GM19463 (cell line): ENCODE data around the gene SUN1.
"Not testable (repeated sequence)": the region's sequence is repeated elsewhere in the genome, so short reads cannot be mapped to it uniquely, and the experiment has no call there.

ENCODE experiments used
- ATAC-seq: cut with Tn5 transposase; IDR thresholded peaks from one replicate; pipeline ENCODE4 v1.9.1; 2021; ENCODE audit warnings: mild to moderate bottlenecking, moderate library complexity; ENCODE audit not compliant: unreplicated experiment

SUN1 gene, protein sequence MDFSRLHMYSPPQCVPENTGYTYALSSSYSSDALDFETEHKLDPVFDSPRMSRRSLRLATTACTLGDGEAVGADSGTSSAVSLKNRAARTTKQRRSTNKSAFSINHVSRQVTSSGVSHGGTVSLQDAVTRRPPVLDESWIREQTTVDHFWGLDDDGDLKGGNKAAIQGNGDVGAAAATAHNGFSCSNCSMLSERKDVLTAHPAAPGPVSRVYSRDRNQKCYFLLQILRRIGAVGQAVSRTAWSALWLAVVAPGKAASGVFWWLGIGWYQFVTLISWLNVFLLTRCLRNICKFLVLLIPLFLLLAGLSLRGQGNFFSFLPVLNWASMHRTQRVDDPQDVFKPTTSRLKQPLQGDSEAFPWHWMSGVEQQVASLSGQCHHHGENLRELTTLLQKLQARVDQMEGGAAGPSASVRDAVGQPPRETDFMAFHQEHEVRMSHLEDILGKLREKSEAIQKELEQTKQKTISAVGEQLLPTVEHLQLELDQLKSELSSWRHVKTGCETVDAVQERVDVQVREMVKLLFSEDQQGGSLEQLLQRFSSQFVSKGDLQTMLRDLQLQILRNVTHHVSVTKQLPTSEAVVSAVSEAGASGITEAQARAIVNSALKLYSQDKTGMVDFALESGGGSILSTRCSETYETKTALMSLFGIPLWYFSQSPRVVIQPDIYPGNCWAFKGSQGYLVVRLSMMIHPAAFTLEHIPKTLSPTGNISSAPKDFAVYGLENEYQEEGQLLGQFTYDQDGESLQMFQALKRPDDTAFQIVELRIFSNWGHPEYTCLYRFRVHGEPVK

DNA sequence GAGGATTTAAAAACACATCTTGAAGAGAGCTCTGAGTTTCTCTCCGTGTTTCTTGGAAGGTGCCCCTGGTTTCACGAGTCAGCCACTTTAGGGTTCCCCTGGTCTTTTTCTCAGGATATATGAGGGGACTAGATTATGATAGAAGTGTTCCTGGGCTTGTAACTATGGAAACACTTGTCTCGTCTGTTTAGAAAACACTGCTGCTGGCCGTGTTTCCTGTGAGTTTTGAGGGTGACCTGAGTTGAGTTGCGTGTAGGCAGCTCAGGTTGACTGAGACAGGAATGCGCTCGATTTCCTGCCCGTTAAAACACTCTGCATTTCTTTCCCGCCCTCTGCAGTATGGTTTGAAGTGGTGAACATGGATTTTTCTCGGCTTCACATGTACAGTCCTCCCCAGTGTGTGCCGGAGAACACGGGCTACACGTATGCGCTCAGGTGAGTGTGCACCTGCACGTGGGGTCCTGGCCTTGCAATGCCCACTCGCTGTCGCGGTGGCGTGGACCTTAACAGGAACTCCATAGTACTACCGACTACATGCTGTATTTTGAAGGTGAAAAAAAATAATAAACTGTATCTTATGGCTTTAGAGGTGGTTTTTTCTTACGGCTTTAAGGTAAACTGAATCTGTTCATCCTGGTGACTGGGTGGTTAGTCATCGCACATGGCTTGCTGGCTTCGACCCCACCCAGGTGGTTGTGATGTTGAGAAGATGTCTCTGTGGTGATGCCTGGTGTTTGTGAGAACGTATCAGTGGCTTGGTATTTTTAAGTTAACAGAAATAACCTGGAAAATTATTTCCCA is at the start of gene SUN1:
Gene SUN1, plus strand, starts transcription at position 310 of the 801 bp plus-strand sequence. Its CDS starts 49 bp downstream, at position 359.
- peak; percentile 38 for ATAC-seq

DNA sequence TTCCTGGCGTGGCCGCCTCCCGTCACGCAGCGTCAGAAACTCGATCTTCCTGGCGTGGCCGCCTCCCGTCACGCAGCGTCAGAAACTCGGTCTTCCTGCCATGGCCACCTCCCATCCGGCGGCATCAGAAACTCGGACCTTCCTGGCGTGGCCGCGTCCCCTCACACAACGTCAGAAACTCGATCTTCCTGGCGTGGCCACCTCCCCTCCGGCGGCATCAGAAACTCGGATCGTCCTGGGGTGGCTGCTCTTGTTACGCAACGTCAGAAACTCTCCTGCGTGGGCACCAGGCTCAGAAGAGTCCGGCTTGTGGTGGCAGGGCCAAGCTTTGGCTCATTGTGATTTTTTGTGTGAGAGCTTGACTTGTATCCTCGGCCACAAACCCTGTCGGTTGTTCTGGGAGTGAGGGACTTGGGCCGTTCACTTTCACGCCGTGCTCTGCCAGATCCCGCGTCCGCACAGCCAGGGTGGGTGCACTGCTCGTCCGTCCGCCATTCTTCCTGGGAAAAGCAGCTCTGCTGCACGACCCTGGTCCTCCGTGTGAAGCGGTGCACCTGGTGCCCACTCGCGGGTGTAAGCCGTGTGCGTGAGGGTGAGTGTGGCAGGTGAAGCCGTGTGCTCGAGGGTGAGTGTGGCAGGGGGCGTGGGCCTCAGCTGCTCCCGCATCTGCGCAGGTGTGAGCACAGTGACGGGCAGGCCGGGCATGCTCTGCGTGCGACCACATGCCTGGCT is 49.4 kb upstream of the SUN1 start:
- ATAC-seq, result no peak

DNA sequence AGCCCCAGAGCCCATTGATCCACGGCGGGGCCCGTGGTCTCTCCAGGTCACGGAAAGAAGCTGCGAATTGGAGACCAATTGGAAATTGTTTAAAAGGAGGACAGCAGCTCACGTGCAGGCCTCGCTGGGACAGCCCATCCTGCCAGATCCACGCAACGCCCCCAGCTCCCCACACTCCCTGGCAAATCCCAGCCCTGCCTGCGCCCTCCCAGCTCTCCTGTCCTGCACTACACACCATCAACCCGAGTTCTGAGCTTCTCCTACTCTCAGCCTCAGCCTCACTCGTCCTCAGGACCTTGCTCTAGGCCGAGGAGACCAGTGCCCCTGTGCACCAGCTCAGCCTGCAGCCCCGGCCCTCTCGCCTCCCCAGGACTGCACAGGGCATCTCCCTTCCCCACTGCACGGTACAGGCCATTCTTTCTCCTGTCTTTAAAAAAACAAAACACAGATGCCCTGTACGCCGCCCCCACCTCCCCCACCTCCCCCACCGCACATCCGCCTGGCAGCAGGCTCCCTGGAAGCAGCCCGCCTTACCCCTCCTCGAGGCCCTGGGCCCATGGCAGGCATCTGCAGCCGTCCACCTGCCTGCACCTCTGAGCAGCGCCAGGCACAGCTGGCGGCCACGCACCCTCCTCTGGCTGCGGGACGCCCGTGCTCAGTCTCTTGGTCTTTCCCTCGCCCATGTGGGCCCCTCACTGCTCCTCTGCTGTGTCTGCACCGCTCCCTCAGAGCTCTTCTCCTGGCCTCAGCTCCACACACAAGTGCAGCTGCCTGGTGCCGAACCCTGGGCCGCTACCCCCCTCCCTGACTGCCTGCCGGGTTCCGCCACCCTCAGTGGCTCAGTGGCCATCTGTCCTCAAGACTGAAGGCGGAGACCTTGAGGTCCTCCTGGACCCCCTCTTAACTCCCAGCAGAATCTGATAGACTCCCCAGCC is 48.5 kb upstream of the SUN1 start:
- ATAC-seq, result no peak

DNA sequence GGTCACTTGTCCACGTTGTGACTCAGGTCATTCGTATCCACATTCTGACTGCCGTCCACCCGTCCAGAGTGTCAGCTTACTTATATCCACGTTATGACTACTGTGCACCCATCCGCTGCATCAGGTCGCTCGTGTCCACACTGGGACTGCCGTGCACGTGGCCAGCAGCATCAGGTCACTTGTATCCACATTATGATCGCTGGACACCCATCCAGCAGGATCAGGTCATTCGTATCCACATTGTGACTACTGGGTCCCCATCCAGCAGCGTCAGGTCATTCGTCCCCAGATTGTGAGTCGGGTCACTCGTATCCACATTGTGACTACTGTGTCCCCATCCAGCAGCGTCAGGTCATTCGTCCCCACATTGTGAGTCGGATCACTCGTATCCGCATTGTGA is 47.3 kb upstream of the SUN1 start:
- ATAC-seq, result no peak

DNA sequence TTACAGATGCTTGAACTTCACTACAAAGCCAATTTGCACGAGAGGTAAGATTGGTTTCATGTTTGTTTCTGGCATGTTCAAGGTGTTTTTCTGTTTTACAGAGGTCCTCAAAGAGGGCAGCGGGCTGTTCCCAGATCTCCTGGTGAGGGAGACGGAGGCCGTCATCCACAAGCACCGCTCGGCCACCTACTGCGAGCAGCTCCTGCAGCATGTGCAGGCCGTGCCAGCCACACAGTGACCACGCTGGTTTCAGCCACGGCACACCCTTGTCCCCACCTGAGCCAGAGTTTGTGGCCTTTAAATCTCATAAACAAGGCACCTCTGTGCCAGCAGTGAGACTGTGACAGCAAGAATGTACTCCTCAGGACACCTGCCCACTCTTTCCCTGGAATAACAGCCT is 46.9 kb upstream of the SUN1 start:
- ATAC-seq, result no peak

DNA sequence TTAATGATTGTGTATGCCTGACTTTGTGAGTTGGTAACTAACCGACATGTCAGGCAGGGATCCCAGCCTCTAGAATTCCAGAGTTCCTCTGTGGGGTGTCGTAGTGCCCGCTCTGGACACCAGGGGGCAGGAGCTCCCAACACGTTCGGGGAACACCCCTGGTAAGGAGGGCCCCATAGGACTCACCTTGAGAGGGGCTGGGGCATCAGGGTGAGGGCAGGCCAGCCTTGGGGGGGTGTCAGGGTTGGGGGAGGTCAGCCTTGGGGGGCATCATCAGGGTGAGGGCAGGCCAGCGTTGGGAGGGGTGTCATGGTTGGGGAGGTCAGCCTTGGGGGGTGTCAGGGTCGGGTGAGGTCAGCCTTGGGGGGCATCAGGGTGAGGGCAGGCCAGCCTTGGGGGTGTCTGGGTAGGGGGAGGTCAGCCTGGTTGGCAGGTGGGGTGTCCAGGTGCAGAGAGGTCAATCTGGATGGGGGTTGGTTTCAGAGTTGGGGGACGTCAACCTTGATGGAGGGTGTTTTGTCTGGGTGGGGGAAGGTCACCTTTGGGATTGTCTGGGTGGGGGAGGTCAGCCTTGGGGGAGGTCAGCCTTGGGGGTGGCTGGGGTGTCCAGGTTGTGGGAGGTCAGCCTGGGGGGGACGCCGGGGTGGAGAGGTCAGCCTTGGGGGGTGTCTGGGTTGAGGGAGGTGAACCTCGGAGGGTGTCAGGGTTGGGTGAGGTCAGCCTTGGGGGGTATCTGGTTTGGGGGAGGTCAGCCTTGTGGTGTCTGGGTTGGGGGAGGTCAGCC is 45.6 kb upstream of the SUN1 start:
- no peak for ATAC-seq

DNA sequence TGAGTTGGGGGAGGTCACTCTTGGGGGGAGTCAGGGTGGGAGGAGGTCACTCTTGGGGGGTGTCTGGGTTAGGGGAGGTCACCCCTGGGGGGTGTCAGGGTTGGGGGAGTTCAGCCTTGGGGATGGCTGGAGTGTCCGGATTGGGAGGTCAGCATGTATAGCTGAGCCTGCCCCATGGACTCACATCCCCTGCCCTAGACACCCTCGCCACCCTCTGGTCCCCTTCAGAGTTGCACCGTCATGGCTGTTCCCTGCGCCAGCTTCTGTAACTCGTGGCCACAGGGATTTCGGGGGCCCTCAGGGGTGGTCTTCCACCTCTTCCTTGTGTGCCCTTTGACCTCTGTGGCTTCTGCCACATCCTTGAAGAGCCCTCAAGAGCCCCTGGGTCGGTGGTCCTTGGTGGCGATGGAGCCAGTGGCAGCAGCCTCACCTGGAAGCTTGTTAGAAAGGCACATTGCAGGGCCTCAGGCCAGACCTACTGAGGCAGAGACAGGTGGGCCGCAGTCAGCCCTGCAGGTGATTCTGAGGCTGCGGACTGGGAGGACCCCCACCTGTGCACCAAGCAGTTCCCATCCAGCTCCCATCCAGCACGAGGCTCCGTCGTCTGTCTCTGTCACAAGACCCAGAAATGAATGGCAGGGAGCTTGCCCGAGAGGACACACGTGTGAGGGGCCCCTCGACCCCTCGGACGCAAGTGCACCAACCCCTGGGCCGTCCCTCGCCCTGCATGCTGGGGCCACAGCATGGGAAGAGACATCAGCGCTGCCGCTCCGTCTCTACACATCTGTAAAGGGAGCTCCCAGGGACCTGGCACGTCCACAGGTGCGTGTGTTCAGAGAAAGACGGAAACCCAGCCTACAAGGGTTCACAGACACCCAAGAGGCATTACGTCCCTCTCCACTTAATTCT is 44.7 kb upstream of the SUN1 start:
- ATAC-seq, result no peak

DNA sequence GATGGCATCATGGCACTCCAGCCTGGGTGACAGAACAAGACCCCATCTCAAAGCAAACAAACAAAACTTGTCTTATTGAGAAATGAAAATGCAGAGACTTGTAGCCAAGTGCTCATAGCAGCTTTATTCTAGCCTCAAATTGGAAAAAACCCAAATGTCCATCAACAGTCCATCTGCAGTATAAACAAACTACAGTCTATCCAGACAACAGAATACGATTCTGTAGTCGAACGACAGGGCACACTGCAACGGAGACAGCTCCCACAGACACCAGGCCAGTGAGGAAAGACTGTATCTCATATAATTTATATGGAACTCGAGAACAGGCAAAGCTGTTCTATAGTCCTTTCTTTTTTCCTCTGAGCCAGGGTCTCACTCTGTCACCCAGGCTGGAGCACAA is 40.8 kb upstream of the SUN1 start:
- ATAC-seq, result no peak

DNA sequence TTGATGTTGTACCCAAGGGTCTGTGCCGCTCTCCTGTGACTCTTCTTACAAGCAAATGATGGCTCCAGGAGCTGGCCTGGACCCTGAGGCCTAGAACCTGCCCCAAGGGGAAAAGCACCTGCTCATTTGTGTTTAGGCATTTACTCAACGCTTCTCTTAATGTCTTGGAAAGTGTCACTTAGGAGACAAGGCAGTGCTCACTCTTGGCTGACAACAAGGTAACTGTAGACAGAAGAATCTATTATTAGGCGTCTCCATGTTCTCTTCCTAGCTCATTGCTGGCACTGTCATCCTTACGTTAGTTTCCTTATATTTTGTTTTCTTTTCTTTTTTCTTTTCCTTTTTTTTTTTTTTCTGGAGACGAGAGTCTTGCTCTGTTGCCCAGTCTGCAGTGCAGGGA is 38.1 kb upstream of the SUN1 start:
- ATAC-seq, result no peak

DNA sequence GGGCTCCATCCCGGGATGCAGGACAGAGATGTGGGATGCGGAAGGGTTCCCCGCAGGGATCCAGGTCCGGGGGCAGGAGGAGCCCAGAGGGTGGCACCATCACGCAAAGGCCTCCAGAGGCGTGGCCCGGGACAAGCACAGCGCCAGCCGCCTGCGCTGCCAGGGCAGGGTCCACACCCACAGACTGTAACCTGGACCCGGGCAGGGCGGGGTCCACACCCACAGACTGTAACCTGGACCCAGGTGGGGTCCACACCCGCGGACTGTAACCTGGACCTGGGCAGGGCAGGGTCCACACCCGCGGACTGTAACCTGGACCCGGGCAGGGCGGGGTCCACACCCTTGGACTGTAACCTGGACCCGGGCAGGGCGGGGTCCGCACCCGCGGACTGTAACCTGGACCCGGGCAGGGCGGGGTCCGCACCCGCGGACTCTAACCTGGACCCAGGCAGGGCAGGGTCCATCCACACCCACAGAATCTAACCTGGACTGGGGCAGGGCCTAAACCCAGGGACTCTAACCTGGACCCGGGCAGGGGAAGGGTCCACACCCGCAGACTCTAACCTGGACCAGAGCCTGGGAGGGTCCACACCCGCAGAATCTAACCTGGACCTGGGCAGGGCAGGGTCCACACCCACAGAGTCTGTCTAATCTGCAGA is 37.5 kb upstream of the SUN1 start:
- no peak for ATAC-seq

DNA sequence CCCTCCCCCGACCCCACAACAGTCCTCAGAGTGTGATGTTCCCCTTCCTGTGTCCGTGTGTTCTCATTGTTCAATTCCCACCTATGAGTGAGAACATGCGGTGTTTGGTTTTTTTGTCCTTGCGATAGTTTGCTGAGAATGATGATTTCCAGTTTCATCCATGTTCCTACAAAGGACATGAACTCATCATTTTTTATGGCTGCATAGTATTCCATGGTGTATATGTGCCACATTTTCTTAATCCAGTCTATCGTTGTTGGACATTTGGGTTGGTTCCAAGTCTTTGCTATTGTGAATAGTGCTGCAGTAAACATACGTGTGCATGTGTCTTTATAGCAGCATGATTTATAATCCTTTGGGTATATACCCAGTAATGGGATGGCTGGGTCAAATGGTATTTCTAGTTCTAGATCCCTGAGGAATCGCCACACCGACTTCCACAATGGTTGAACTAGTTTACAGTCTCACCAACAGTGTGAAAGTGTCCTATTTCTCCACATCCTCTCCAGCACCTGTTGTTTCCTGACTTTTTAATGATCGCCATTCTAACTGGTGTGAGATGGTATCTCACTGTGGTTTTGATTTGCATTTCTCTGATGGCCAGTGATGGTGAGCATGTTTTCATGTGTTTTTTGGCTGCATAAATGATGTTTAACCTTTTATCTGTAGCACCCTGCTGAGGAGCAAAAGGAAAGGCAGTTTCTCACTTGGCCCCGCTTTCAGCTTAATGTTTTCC is 35.7 kb upstream of the SUN1 start:
- not testable (repeated sequence) for ATAC-seq

DNA sequence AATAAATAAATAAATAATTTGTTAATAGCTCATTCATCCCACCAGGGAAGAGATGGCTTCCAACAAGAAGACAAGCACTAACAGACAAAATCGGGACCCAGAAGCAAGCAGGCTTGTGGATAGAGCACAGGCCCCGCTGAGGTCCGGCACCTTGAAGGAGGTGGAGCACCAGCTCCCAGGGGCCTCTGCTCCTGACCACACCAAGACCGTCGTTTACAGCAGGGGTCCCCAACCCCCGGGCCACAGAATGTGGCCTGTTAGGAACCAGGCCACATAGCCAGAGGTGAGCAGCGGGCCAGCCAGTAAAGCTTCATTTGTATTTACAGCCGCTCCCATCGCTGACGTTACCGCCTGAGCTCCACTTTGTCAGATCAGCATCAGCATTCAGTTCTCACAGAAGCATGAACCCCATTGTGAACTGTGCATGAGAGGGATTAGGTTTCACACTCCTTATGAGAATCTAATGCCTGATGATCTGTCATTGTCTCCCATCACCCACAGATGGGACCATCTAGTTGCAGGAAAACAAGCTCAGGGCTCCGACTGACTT is 33.3 kb upstream of the SUN1 start:
- ATAC-seq, result no peak

DNA sequence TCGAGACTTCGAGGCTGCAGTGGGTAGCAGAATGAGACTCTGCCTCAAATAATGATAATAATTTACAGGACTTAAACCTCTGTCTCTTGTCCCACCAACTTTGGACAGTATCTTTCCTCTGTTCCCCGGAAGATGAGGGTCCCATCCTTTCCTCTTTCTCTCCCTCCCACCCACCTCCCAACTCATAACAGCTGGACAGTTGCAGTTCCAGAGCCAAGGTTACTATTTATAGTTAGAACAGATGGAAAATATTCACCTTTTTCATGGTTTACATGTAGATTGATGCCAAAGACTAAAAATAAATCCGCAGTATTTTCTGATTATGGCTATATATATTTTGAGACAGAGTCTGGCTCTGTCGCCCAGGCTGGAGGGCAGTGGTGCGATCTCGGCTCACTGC is 31.6 kb upstream of the SUN1 start:
- ATAC-seq, result no peak

DNA sequence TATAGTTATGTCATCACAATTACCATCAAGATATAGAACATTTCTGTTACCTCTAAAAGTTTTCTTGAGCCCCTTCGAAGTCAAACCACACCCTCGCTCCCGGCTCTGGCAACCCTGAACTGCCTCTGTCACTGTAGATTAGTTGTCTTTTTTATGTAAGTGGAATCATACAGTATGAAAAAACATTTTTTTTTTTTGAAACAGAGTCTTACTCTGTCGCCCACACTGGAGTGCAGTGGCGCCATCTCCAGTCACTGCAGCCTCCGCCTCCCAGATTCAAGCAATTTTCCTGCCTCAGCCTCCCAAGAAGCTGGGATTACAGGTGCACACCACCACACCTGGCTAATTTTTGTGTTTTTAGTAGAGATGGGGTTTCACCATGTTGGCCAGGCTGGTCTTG is 30.9 kb upstream of the SUN1 start:
- not testable (repeated sequence) for ATAC-seq

DNA sequence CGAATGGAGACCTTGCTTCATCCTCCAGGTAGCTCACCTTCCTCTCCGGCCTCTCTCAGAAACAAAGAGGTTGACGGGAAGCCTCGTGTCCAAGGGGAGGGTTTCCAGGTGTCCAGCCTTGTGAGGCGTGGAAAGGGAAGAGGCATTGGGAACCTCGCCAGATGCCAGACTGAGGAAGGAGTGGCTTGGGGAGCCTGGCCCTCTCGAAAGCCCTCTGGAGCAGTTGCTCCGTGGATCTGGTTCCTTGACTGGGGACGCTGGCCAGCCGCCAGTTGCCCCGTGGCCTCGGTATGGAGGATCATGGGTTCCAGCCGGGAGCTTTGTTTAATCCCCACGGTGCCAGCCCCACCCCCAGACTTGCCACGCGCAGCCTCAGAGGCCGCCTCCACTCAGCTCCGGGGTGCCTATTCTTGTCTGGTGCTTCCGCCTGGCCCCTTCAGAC is 30.3 kb upstream of the SUN1 start:
- no peak for ATAC-seq

DNA sequence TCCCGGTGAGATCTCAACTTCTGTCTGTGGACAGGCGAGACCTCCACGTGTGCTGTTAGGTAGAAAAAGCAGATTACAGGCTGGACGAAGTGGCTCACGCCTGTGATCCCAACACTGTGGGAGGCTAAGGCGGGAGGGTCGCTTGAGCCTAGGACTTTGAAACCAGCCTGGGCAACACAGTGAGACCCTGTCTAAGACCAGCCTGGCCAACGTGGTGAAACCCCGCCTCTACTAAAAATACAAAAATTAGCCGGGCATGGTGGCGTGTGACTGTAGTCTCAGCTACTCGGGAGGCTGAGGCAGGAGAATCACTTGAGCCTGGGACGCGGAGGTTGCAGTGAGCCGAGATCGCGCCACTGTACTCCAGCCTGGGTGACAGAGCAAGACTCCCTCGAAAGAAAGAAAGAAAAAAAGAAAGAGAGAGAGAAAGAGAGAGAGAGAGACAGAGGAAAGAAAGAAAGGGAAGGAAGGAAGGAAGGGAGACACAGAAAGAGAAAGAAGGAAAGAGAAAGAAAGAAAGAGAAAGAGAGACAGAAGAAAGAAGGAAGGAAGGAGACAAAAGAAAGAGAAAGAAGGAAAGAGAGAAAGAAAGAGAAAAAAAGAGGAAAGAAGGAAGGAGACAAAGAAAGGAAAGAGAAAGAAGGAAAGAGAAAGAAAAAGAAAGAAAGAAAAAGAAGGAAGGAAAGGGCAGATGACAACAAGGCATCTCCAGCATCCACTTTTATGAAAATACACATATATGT is 29.6 kb upstream of the SUN1 start:
- no peak for ATAC-seq
